ENCODE measurements around the gene NPLOC4. TPM values are rescaled to one million over a fixed set of nuclear protein-coding genes. Genes with fewer than 3 reads are reported as not detected.
A peak's percentile ranks its signal among the peaks of the same experiment; 100 is the strongest.
"Not testable (repeated sequence)": the region's sequence is repeated elsewhere in the genome, so short reads cannot be mapped to it uniquely, and the experiment has no call there.

Gene NPLOC4
- total and polyA plus RNA-seq, 2 donors (not counting 1 experiment from before 2014, with no cell fraction given), result 51.0 to 62.5 TPM

GRCh38 chr17:81676906-81677305 is 40.0 kb upstream of the NPLOC4 start:
- Histone ChIP-seq H3K9me3 (ENCODE audit: control insufficient read depth, insufficient read depth, low read depth, low read length) (no peaks in the 10 kb centered on the region), H3K27ac (ENCODE audit: insufficient read depth, low read length) (no peak overlapping the region), H3K4me1 (ENCODE audit: control insufficient read depth, extremely low read depth, insufficient read depth, low read length) (no peaks in the 10 kb centered on the region), H3K4me2 (ENCODE audit: extremely low read depth, insufficient read depth, low read length) (no peak overlapping the region), H3K4me3 (replicated peaks in 1 of 4; ENCODE audit: control extremely low read depth in 1 of 4, insufficient read depth in 1 of 4, low read depth in 3 of 4, low read length in 4 of 4) (no peak overlapping the region), H3K27me3 (ENCODE audit: control insufficient read depth, insufficient read depth, low read length) (no peaks in the 10 kb centered on the region), H3K9ac (ENCODE audit: insufficient read depth, low read length) (no peak overlapping the region), H4K20me1 (ENCODE audit: control insufficient read depth, extremely low read depth, insufficient read depth, low read length) (no peaks in the 10 kb centered on the region), H3K79me2 (ENCODE audit: control insufficient read depth, insufficient read depth, low read length) (peaks cover 9% of the 10 kb centered on the region), H2AFZ (ENCODE audit: low read length) (no peak overlapping the region), H3K36me3 (ENCODE audit: control insufficient read depth, insufficient read depth, low read length) (peaks cover 13% of the 10 kb centered on the region)
- TF ChIP-seq CTCF (conservative IDR thresholded peaks at IDR 0.05 in 1 of 2, IDR thresholded peaks at IDR 0.05 in 1 of 2; ENCODE audit: low read depth in 1 of 2, low read length in 2 of 2) (no peak), EZH2 (IDR thresholded peaks at IDR 0.05; ENCODE audit: low read length, missing control alignments) (no peak)
- no peak for DNase-seq (ENCODE audit: low read depth in 2 of 2)

GRCh38 chr17:81675515-81676221 is 38.8 kb upstream of the NPLOC4 start:
- TF ChIP-seq CTCF (conservative IDR thresholded peaks at IDR 0.05 in 1 of 2, IDR thresholded peaks at IDR 0.05 in 1 of 2; ENCODE audit: low read depth in 1 of 2, low read length in 2 of 2), result peak; percentile 39 to 53
- H3K9ac ChIP-seq (ENCODE audit: insufficient read depth, low read length); H3K27ac ChIP-seq (ENCODE audit: insufficient read depth, low read length); H3K4me1 ChIP-seq (ENCODE audit: control insufficient read depth, extremely low read depth, insufficient read depth, low read length); H3K4me2 ChIP-seq (ENCODE audit: extremely low read depth, insufficient read depth, low read length); H4K20me1 ChIP-seq (ENCODE audit: control insufficient read depth, extremely low read depth, insufficient read depth, low read length); H3K27me3 ChIP-seq (ENCODE audit: control insufficient read depth, insufficient read depth, low read length); H2AFZ ChIP-seq (ENCODE audit: low read length); H3K4me3 ChIP-seq (replicated peaks in 1 of 4; ENCODE audit: control extremely low read depth in 1 of 4, insufficient read depth in 1 of 4, low read depth in 3 of 4, low read length in 4 of 4); H3K9me3 ChIP-seq (ENCODE audit: control insufficient read depth, insufficient read depth, low read depth, low read length); H3K79me2 ChIP-seq (ENCODE audit: control insufficient read depth, insufficient read depth, low read length): not testable (repeated sequence)
- peak; percentile 29 to 39 for DNase-seq (ENCODE audit: low read depth in 2 of 2)
- H3K36me3 ChIP-seq (ENCODE audit: control insufficient read depth, insufficient read depth, low read length), result peaks cover 17% of the 10 kb centered on the region

GRCh38 chr17:81673561-81674258 is 36.8 kb upstream of the NPLOC4 start:
- TF ChIP-seq EZH2 (IDR thresholded peaks at IDR 0.05; ENCODE audit: low read length, missing control alignments) (no peak), CTCF (conservative IDR thresholded peaks at IDR 0.05 in 1 of 2, IDR thresholded peaks at IDR 0.05 in 1 of 2; ENCODE audit: low read depth in 1 of 2, low read length in 2 of 2) (no peak)
- Histone ChIP-seq H3K79me2 (ENCODE audit: control insufficient read depth, insufficient read depth, low read length) (no peaks in the 10 kb centered on the region), H3K9ac (ENCODE audit: insufficient read depth, low read length) (no peak overlapping the region), H2AFZ (ENCODE audit: low read length) (no peak overlapping the region), H3K4me2 (ENCODE audit: extremely low read depth, insufficient read depth, low read length) (no peak overlapping the region), H3K9me3 (ENCODE audit: control insufficient read depth, insufficient read depth, low read depth, low read length) (no peaks in the 10 kb centered on the region), H3K27me3 (ENCODE audit: control insufficient read depth, insufficient read depth, low read length) (no peaks in the 10 kb centered on the region), H4K20me1 (ENCODE audit: control insufficient read depth, extremely low read depth, insufficient read depth, low read length) (no peaks in the 10 kb centered on the region), H3K4me1 (ENCODE audit: control insufficient read depth, extremely low read depth, insufficient read depth, low read length) (no peaks in the 10 kb centered on the region), H3K27ac (ENCODE audit: insufficient read depth, low read length) (no peak overlapping the region), H3K36me3 (ENCODE audit: control insufficient read depth, insufficient read depth, low read length) (peaks cover 25% of the 10 kb centered on the region), H3K4me3 (replicated peaks in 1 of 4; ENCODE audit: control extremely low read depth in 1 of 4, insufficient read depth in 1 of 4, low read depth in 3 of 4, low read length in 4 of 4) (no peak overlapping the region)
- DNase-seq (ENCODE audit: low read depth in 2 of 2), result no peak

Data from fibroblast of lung (primary cell).